GM12892 (cell line): ENCODE measurements around the gene RHEX.

ENCODE experiments used
- POLR2A ChIP-seq: IDR thresholded peaks from 2 replicates; pipeline ENCODE4 v1.6.1; 2011; ENCODE audit warnings: low read depth, low read length, control low read depth
- POLR2AphosphoS5 ChIP-seq: IDR thresholded peaks from 2 replicates; pipeline ENCODE4 v1.6.1; 2011; ENCODE audit warnings: low read depth, low read length, control low read depth
- TAF1 ChIP-seq: IDR thresholded peaks from 2 replicates; pipeline ENCODE4 v1.6.1; 2011; ENCODE audit warnings: low read depth, mild to moderate bottlenecking, control low read depth, low read length, borderline replicate concordance

- TF ChIP-seq POLR2AphosphoS5 (no peak), POLR2A (no peak), TAF1 (no peak)
Measured at GRCh38 chr1:206121269-206121668, 68.3 kb downstream of the RHEX start.
